CD14-positive monocyte (primary cell): Measurements from ENCODE around the gene GJA5. TPM values are rescaled to one million over a fixed set of nuclear protein-coding genes. Genes with fewer than 3 reads are reported as not detected.

Experiments used
- DNase-seq, 3 donors: peaks; one replicate each; pipeline ENCODE4 v3.0.0-alpha.2; 2011 to 2022
- H2AFZ ChIP-seq: 2 replicates; pipeline ENCODE4 v1.6.0; 2012; ENCODE audit warnings: mild to moderate bottlenecking, low read depth, low read length, inconsistent platforms; ENCODE audit not compliant: insufficient read depth, poor library complexity, severe bottlenecking
- H3K27ac ChIP-seq, 2 donors: 1 replicate in 1 of 2; 2 replicates in 1 of 2; pipeline ENCODE4 v1.5.1; 2012 to 2013; ENCODE audit warnings: low read length in 2 of 2, control low read depth in 1 of 2, inconsistent platforms in 1 of 2, low read depth in 1 of 2, mild to moderate bottlenecking in 1 of 2
- H3K27me3 ChIP-seq, 2 donors: one replicate each; pipeline versions ENCODE4 v1.6.0 to v1.6.1; 2011 to 2013; ENCODE audit warnings: low read length in 2 of 2; ENCODE audit not compliant: control insufficient read depth in 2 of 2, insufficient read depth in 2 of 2
- H3K36me3 ChIP-seq, 2 donors: replicated peaks in 1 of 2; 1 replicate in 1 of 2; 2 replicates in 1 of 2; pipeline versions ENCODE4 v1.5.1 to v1.6.1; 2012 to 2013; ENCODE audit warnings: low read length in 2 of 2, control low read depth in 1 of 2, inconsistent platforms in 1 of 2, mild to moderate bottlenecking in 1 of 2; ENCODE audit not compliant: insufficient read depth in 2 of 2, control insufficient read depth in 1 of 2
- H3K4me1 ChIP-seq, 2 donors: 1 replicate in 1 of 2; 2 replicates in 1 of 2; pipeline versions ENCODE4 v1.5.1 to v1.6.1; 2012 to 2013; ENCODE audit warnings: low read length in 2 of 2, control low read depth in 1 of 2, inconsistent platforms in 1 of 2, mild to moderate bottlenecking in 1 of 2, moderate library complexity in 1 of 2; ENCODE audit not compliant: insufficient read depth in 2 of 2, control insufficient read depth in 1 of 2
- H3K4me2 ChIP-seq: replicated peaks from 2 replicates; pipeline ENCODE3; 2012; ENCODE audit warnings: low read length, moderate library complexity, mild to moderate bottlenecking; ENCODE audit not compliant: poor library complexity, severe bottlenecking; ENCODE audit errors: extremely low read depth
- H3K4me3 ChIP-seq, 3 experiments: fragments of 200-600 bp in 1 of 3; sonication (generic) in 1 of 3; replicated peaks in 1 of 3; 1 replicate in 2 of 3; 2 replicates in 1 of 3; pipeline ENCODE4 v1.5.1; 2011 to 2013; ENCODE audit warnings: low read length in 3 of 3, mild to moderate bottlenecking in 3 of 3, control low read depth in 2 of 3, low read depth in 2 of 3, inconsistent platforms in 1 of 3, moderate library complexity in 1 of 3
- H3K79me2 ChIP-seq: 2 replicates; pipeline ENCODE4 v1.6.0; 2012; ENCODE audit warnings: mild to moderate bottlenecking, control low read depth, inconsistent platforms, low read length, moderate library complexity; ENCODE audit not compliant: insufficient read depth
- H3K9ac ChIP-seq: 2 replicates; pipeline ENCODE4 v1.6.0; 2017; ENCODE audit warnings: low read length, mild to moderate bottlenecking; ENCODE audit not compliant: insufficient read depth, poor library complexity, severe bottlenecking
- H3K9me3 ChIP-seq, 2 donors: replicated peaks in 1 of 2; 1 replicate in 1 of 2; 2 replicates in 1 of 2; pipeline versions ENCODE4 v1.5.1 to v1.6.1; 2012 to 2013; ENCODE audit warnings: low read length in 2 of 2, control low read depth in 1 of 2; ENCODE audit not compliant: control insufficient read depth in 1 of 2, insufficient read depth in 1 of 2
- H4K20me1 ChIP-seq: 2 replicates; pipeline ENCODE4 v1.6.0; 2012; ENCODE audit warnings: mild to moderate bottlenecking, low read length, control low read depth, moderate library complexity; ENCODE audit not compliant: insufficient read depth
- H3K27ac Mint-ChIP-seq, 7 donors: one replicate each; pipeline ENCODE4 v1.8.0; 2020; ENCODE audit warnings: mild to moderate bottlenecking in 7 of 7, mixed read lengths in 7 of 7, moderate library complexity in 6 of 7, inconsistent platforms in 2 of 7
- H3K27me3 Mint-ChIP-seq, 3 donors: one replicate each; pipeline ENCODE4 v1.8.0; 2021 to 2022; ENCODE audit warnings: low read depth in 3 of 3, mild to moderate bottlenecking in 3 of 3, mixed read lengths in 3 of 3, moderate library complexity in 3 of 3, inconsistent platforms in 1 of 3
- H3K36me3 Mint-ChIP-seq, 2 donors: one replicate each; pipeline ENCODE4 v1.8.0; 2020; ENCODE audit warnings: mixed read lengths in 2 of 2, inconsistent platforms in 1 of 2, mild to moderate bottlenecking in 1 of 2
- H3K4me1 Mint-ChIP-seq: one replicate; pipeline ENCODE4 v1.8.0; 2020; ENCODE audit warnings: mild to moderate bottlenecking, mixed read lengths
- H3K4me3 Mint-ChIP-seq, 2 donors: one replicate each; pipeline ENCODE4 v1.8.0; 2020; ENCODE audit warnings: mild to moderate bottlenecking in 2 of 2, mixed read lengths in 2 of 2, moderate library complexity in 1 of 2
- H3K9me3 Mint-ChIP-seq, 7 donors: one replicate each; pipeline ENCODE4 v1.8.0; 2020 to 2022; ENCODE audit warnings: mixed read lengths in 7 of 7, mild to moderate bottlenecking in 6 of 7, moderate library complexity in 6 of 7, inconsistent platforms in 2 of 7
- CTCF ChIP-seq: fragments of 200-600 bp; IDR thresholded peaks from one replicate; pipeline ENCODE4 v1.8.0; 2022; ENCODE audit warnings: antibody characterized with exemption, mild to moderate bottlenecking
- WGBS: methylation state at CpG from one replicate; pipeline ENCODE4 v1.1.5; 2013; ENCODE audit warnings: missing lambda C conversion rate; ENCODE audit not compliant: insufficient coverage; 5-methylcytosine and 5-hydroxymethylcytosine counted together
- intact Hi-C, 2 donors: fragments of 100-400 bp; cut with micrococcal nuclease; formaldehyde crosslinking; loops; one replicate each; pipeline versions ENCODE4 v1.15.0 to v1.15.1; 2023
- polyA plus RNA-seq, 3 donors: library from polyadenylated mRNA; depleted of rRNA in 1 of 3; unstranded in 2 of 3; stranded (reverse) in 1 of 3; fragments of 300-500 nt in 2 of 3; fragments of >200 nt in 1 of 3; fragmentation: Illumina TruSeq in 2 of 3; gene quantifications; 1 replicate in 2 of 3; 2 replicates in 1 of 3; pipeline ENCODE4 v1.2.3, GENCODE V29; 2012 to 2021

Gene GJA5
- polyA plus RNA-seq, 3 donors, result not detected

GRCh38 chr1:147725685-147726084, 34.7 kb downstream of the GJA5 start:
- WGBS, result no CpG with 5 or more reads among the region's 3 CpGs
- H3K9me3 ChIP-seq, result no peaks in the 10 kb centered on the region
- no peaks in the 10 kb centered on the region for H3K36me3 ChIP-seq
- H3K4me2 ChIP-seq, result no peak overlapping the region
- TF ChIP-seq CTCF, result no peak
- intact Hi-C loops, result no loop called here
- no peak overlapping the region for H3K4me3 ChIP-seq
- H3K79me2 ChIP-seq, result no peaks in the 10 kb centered on the region
- DNase-seq, result no peak
- H4K20me1 ChIP-seq, result no peaks in the 10 kb centered on the region
- Mint-ChIP-seq H3K4me3 (no peak overlapping the region), H3K27me3 (peaks cover 0 to 13% (median 2%) of the 10 kb centered on the region in 3 donors), H3K36me3 (no peaks in the 10 kb centered on the region), H3K27ac (no peak overlapping the region), H3K9me3 (no peaks in the 10 kb centered on the region), H3K4me1 (no peaks in the 10 kb centered on the region)
- no peak overlapping the region for H3K9ac ChIP-seq
- H3K27ac ChIP-seq, result no peak overlapping the region
- H2AFZ ChIP-seq, result no peak overlapping the region
- no peaks in the 10 kb centered on the region for H3K4me1 ChIP-seq
- peaks cover 0 to 2% of the 10 kb centered on the region in 2 donors for H3K27me3 ChIP-seq

GRCh38 chr1:147723691-147724323, 36.6 kb downstream of the GJA5 start:
- intact Hi-C loops, result no loop called here
- no peak for DNase-seq
- H3K9ac ChIP-seq, result no peak overlapping the region
- H3K79me2 ChIP-seq, result no peaks in the 10 kb centered on the region
- no peak overlapping the region for H3K27ac ChIP-seq
- no peaks in the 10 kb centered on the region for H4K20me1 ChIP-seq
- no peak for TF ChIP-seq CTCF
- no peaks in the 10 kb centered on the region for H3K9me3 ChIP-seq
- no peaks in the 10 kb centered on the region for H3K4me1 ChIP-seq
- no peaks in the 10 kb centered on the region for H3K4me1 Mint-ChIP-seq
- H3K27ac Mint-ChIP-seq, result no peak overlapping the region
- H3K4me2 ChIP-seq, result no peak overlapping the region
- no peaks in the 10 kb centered on the region for H3K36me3 ChIP-seq
- WGBS, result 52% methylated on average over 5 of the region's 7 CpGs
- H2AFZ ChIP-seq, result no peak overlapping the region
- H3K27me3 Mint-ChIP-seq, result peaks cover 0 to 9% (median 2%) of the 10 kb centered on the region in 3 donors
- no peak overlapping the region for H3K4me3 ChIP-seq
- H3K36me3 Mint-ChIP-seq, result no peaks in the 10 kb centered on the region
- peaks cover 0 to 2% (median 0%) of the 10 kb centered on the region in 7 donors for H3K9me3 Mint-ChIP-seq
- no peak overlapping the region for H3K4me3 Mint-ChIP-seq
- H3K27me3 ChIP-seq, result no peaks in the 10 kb centered on the region
